Pancreas (tissue), 10 donors: ENCODE results near the gene ZXDC. TPM values are rescaled to one million over a fixed set of nuclear protein-coding genes. Genes with fewer than 3 reads are reported as not detected.

Experiments
- ATAC-seq, 4 donors: fragments of 200-7000 bp; cut with Tn5 transposase; one replicate each; pipeline versions ENCODE4 v1.8.0 to v1.9.1; 2020; ENCODE audit warnings: mild to moderate bottlenecking in 4 of 4, moderate library complexity in 4 of 4
- DNase-seq, 6 donors: peaks; one replicate each; pipeline ENCODE4 v3.0.0-alpha.2; 2020
- FAIRE-seq: peaks from 2 replicates; lab custom pipeline; 2012; peaks lifted over from hg19 to GRCh38; lab: Jason Lieb, UNC
- H3K27ac ChIP-seq, 4 donors: fragments of 200-600 bp; sonication (generic); 1 replicate in 3 of 4; 2 replicates in 1 of 4; pipeline versions ENCODE4 v1.5.0 to v1.8.0; 2020
- H3K27me3 ChIP-seq, 4 donors: fragments of 200-600 bp; one replicate each; pipeline ENCODE4 v1.8.0; 2021
- H3K36me3 ChIP-seq, 3 donors: fragments of 200-600 bp; sonication (generic) in 1 of 3; one replicate each; pipeline versions ENCODE4 v1.5.0 to v1.8.0; 2020 to 2021
- H3K4me1 ChIP-seq, 3 donors: fragments of 200-600 bp; one replicate each; pipeline ENCODE4 v1.8.0; 2021
- H3K4me3 ChIP-seq, 4 donors: fragments of 200-600 bp; sonication (generic) in 2 of 4; one replicate each; pipeline versions ENCODE4 v1.5.0 to v1.8.0; 2020 to 2021
- H3K9me3 ChIP-seq, 4 donors: fragments of 200-600 bp; one replicate each; pipeline ENCODE4 v1.8.0; 2021
- WGBS, 2 donors: extraction: QIAGEN DNeasy Blood & Tissue Kit; methylation state at CpG; one replicate each; pipeline ENCODE4 v1.1.7; 2013; 5-methylcytosine and 5-hydroxymethylcytosine counted together
- intact Hi-C, 3 donors: fragments of 100-400 bp; cut with DNase I; formaldehyde crosslinking; loops; one replicate each; pipeline versions ENCODE4 v1.11.1 to v1.14.2; 2022
- polyA plus RNA-seq, 2 donors: library from polyadenylated mRNA; stranded (reverse); fragments of 200-250 nt; gene quantifications; one replicate each; pipeline ENCODE4 v1.2.3, GENCODE V29; 2013
- total RNA-seq, 6 donors: library from RNA; stranded (reverse); fragmentation: NEBNext Ultra II Directional in 4 of 6; extraction: Animal tissue kit (Norgen Biotek cat#: 25700) in 4 of 6; gene quantifications; one replicate each; pipeline versions ENCODE4 v1.2.1 to v1.2.4, GENCODE V29; 2021 to 2023
- TF ChIP-seq, protein P1 (sequence below), 4 donors: fragments of 200-600 bp; sonication (generic) in 3 of 4; IDR thresholded peaks; one replicate each; pipeline versions ENCODE4 v1.5.0 to v1.8.0; 2021; ENCODE audit warnings: antibody characterized with exemption in 4 of 4
- donor health status: healthy with polysubstance abuse.
- donor health status: DM: no; HTN: no; CAD: no; lungs with moderate emphysema.
- donor health status: DM: no; HTN: no; CAD: no.
- donor health status: control.
- donor health status: control.
- donor health status: Bipolar disorder and iron deficiency.
- donor health status: DM: yes; HTN: yes; CAD: no.
- donor health status: DM: no; HTN: no; CAD: no.
- donor health status: DM: no; HTN: no; CAD: no.
- donor health status: DM: yes; HTN: yes; CAD: no.

The ZXDC gene
- total and polyA plus RNA-seq, 8 donors, result 19.4 to 26.1 (median 20.9) TPM

DNA sequence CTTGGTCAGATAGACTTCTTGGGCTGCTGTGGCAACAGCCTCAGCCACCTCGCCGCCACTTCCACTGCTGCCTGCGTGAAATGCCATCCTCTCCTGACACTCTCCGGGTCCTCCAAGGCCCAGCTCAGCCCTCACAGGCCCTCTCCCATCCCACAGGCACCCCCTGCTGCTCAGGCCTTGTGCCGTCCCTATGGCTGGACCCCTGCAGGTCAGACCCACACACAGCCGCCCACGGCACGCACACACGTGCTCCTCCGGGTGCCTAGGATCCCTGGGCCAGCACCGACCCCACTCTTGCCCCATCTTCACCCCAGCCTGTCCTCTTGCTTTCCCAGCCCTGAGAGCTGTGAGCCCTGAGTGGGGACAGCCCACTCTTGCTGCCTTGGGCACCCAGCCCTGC lies 61.3 kb downstream of the ZXDC start:
- FAIRE-seq (no peak), DNase-seq (peak in 3 of 6 donors; percentile 16 to 62 (median 23)), ATAC-seq (no peak)
- Histone ChIP-seq H3K9me3 (no peaks in the 10 kb centered on the region), H3K4me1 (peaks cover 0 to 5% (median 0%) of the 10 kb centered on the region in 3 donors), H3K36me3 (no peaks in the 10 kb centered on the region), H3K27ac (no peak overlapping the region), H3K27me3 (no peaks in the 10 kb centered on the region), H3K4me3 (no peak overlapping the region)
- TF ChIP-seq, protein P1, sequence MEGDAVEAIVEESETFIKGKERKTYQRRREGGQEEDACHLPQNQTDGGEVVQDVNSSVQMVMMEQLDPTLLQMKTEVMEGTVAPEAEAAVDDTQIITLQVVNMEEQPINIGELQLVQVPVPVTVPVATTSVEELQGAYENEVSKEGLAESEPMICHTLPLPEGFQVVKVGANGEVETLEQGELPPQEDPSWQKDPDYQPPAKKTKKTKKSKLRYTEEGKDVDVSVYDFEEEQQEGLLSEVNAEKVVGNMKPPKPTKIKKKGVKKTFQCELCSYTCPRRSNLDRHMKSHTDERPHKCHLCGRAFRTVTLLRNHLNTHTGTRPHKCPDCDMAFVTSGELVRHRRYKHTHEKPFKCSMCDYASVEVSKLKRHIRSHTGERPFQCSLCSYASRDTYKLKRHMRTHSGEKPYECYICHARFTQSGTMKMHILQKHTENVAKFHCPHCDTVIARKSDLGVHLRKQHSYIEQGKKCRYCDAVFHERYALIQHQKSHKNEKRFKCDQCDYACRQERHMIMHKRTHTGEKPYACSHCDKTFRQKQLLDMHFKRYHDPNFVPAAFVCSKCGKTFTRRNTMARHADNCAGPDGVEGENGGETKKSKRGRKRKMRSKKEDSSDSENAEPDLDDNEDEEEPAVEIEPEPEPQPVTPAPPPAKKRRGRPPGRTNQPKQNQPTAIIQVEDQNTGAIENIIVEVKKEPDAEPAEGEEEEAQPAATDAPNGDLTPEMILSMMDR (IDR thresholded peaks at IDR 0.05), result no peak
- intact Hi-C loops, result no loop called here
- 90 to 94% methylated on average over 11 of the region's 11 CpGs for WGBS, 2 donors

DNA sequence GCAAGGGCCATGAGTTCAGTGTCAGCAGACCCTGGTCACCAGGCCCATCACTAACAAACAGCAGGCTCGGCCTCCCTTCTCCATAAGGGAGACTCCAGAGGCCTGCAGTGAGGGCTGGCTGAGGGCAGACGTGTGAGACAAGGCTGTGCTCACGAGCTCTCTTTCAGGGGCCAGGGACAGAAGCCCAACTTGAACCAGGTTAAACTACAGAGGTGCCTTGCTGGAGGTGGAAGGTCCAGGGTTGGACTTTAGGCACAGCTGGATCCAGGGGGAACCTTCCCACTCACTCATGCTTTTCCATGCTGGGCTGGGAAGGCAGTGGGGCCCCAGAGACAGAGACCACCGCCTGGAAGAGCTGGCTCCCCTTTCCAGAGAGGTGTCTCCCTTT lies 62.0 kb downstream of the ZXDC start:
- DNase-seq, result peak in 2 of 6 donors; percentile 2 to 24

DNA sequence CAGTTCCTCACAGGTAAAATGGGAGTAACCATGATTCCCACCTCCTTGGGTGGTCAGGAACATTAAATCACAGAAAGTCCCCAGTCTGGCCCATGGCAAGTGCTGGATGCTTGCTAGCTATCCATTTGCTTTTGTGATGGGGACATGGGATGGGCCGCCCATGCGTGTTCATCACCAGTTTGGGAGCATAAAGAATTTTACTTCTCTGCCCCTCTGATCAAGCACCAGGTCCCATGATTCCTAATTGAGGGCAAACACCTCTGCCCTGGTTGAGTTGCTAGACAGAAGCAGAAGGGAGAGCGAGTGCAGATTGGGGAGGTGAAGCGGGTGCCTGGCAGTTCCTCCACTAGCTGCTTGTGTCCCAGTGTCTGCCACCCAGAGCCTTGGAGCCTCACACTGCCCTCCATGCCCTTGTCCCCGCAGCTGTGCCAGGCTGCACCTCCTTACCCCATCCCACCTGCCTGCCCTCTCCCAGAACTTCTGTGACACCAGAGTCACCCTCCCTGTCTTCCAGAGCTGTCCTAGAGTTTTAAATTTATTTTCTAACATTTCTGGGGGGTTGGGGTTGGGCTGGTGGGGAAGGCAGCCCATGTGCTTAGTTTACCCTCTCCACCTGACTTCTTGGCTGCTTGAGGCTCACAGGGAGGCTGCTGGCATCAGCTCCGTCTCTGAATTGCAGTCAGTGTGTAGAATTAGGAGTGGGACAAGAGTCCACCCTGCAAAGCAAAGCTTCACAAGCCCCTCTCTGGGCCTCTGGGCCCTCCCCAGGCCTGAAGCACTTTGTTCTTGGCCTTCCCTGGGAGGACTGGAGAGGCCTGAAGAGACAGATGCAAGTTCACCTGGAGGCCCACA lies 62.6 kb downstream of the ZXDC start:
- ATAC-seq (no peak), FAIRE-seq (no peak), DNase-seq (peak in 1 of 6 donors; percentile 3)
- no peaks in the 10 kb centered on the region for H3K36me3 ChIP-seq
- H3K27me3 ChIP-seq, result no peaks in the 10 kb centered on the region
- TF ChIP-seq, protein P1 (IDR thresholded peaks at IDR 0.05), result no peak
- H3K4me3 ChIP-seq, result no peak overlapping the region
- no peak overlapping the region for H3K27ac ChIP-seq
- H3K9me3 ChIP-seq, result no peaks in the 10 kb centered on the region
- intact Hi-C loops, result no loop called here
- H3K4me1 ChIP-seq, result peaks cover 0 to 5% (median 0%) of the 10 kb centered on the region in 3 donors
- 89 to 95% methylated on average over 6 of the region's 6 CpGs for WGBS, 2 donors

More for the DNA sequence above, 62.0 kb downstream of the ZXDC start:
- FAIRE-seq (no peak), ATAC-seq (no peak)
- H3K4me1 ChIP-seq, result peaks cover 0 to 5% (median 0%) of the 10 kb centered on the region in 3 donors
- intact Hi-C loops, result no loop called here
- 68 to 88% methylated on average over 4 of the region's 4 CpGs for WGBS, 2 donors
- no peaks in the 10 kb centered on the region for H3K9me3 ChIP-seq
- TF ChIP-seq, protein P1 (IDR thresholded peaks at IDR 0.05), result no peak
- H3K36me3 ChIP-seq, result no peaks in the 10 kb centered on the region
- H3K4me3 ChIP-seq, result no peak overlapping the region
- no peaks in the 10 kb centered on the region for H3K27me3 ChIP-seq
- H3K27ac ChIP-seq, result no peak overlapping the region

DNA sequence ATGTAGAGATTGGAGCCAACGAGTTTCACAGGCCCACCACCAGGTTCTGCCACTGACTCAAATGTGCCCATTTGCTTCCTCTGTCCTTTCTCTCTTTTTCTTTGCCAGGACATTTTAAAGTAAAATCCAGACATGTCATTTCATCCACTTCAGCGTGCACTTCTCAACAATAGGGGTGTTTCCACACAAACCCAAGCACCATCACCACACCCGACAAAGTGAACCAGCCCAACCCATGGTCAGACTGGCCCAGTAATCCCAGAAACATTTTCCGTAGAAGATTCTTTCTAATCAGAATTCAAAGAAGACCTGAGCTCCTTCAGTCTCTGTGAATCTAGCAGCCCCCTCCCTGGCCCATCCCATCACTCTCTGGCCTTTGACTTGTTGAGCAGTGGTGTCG lies 67.6 kb downstream of the ZXDC start:
- no peaks in the 10 kb centered on the region for H3K27me3 ChIP-seq
- WGBS, 2 donors, result 86 to 88% methylated on average over 5 of the region's 5 CpGs
- no peaks in the 10 kb centered on the region for H3K36me3 ChIP-seq
- no peak overlapping the region for H3K4me3 ChIP-seq
- ATAC-seq (no peak), DNase-seq (no peak), FAIRE-seq (no peak)
- no peak overlapping the region for H3K27ac ChIP-seq
- TF ChIP-seq, protein P1 (IDR thresholded peaks at IDR 0.05), result no peak
- H3K4me1 ChIP-seq, result no peaks in the 10 kb centered on the region
- H3K9me3 ChIP-seq, result no peaks in the 10 kb centered on the region
- intact Hi-C loops, result no loop called here
